Liver (tissue), 9 donors: ENCODE results near the gene CD200R1L. TPM values are rescaled to one million over a fixed set of nuclear protein-coding genes. Genes with fewer than 3 reads are reported as not detected.

Experiments
- DNase-seq: peaks from one replicate; pipeline ENCODE4 v3.0.0-alpha.2; 2017; ENCODE audit warnings: low spot score
- H3K27ac ChIP-seq, 2 donors: one replicate each; pipeline ENCODE4 v1.7.0; 2013; ENCODE audit warnings: inconsistent platforms in 2 of 2, low read length in 2 of 2, control low read depth in 1 of 2, low read depth in 1 of 2, mild to moderate bottlenecking in 1 of 2
- H3K27me3 ChIP-seq, 4 donors: one replicate each; pipeline versions ENCODE4 v1.6.1 to v1.7.0; 2013; ENCODE audit warnings: low read length in 3 of 4, inconsistent platforms in 1 of 4, mild to moderate bottlenecking in 1 of 4, moderate library complexity in 1 of 4; ENCODE audit not compliant: control insufficient read depth in 4 of 4, insufficient read depth in 4 of 4
- H3K36me3 ChIP-seq, 4 donors: one replicate each; pipeline versions ENCODE4 v1.6.1 to v1.7.0; 2013; ENCODE audit warnings: low read length in 3 of 4, mild to moderate bottlenecking in 3 of 4, low read depth in 1 of 4, moderate library complexity in 1 of 4; ENCODE audit not compliant: control insufficient read depth in 4 of 4, insufficient read depth in 3 of 4
- H3K4me1 ChIP-seq, 4 donors: one replicate each; pipeline versions ENCODE4 v1.6.1 to v1.7.0; 2013; ENCODE audit warnings: low read length in 3 of 4, mild to moderate bottlenecking in 3 of 4, moderate library complexity in 1 of 4; ENCODE audit not compliant: control insufficient read depth in 4 of 4, insufficient read depth in 4 of 4
- H3K4me3 ChIP-seq, 3 donors: one replicate each; pipeline versions ENCODE4 v1.6.1 to v1.7.0; 2013; ENCODE audit warnings: low read length in 3 of 3, control low read depth in 1 of 3, low read depth in 1 of 3, mild to moderate bottlenecking in 1 of 3
- H3K9ac ChIP-seq, 2 donors: one replicate each; pipeline ENCODE4 v1.7.0; 2013; ENCODE audit warnings: low read length in 2 of 2, mild to moderate bottlenecking in 2 of 2, moderate library complexity in 2 of 2, control low read depth in 1 of 2, low read depth in 1 of 2
- H3K9me3 ChIP-seq, 4 donors: one replicate each; pipeline versions ENCODE4 v1.6.1 to v1.7.0; 2013; ENCODE audit warnings: low read length in 3 of 4; ENCODE audit not compliant: control insufficient read depth in 4 of 4
- ATF3 ChIP-seq: IDR thresholded peaks from 2 replicates; pipeline ENCODE4 v1.6.1; 2016; ENCODE audit warnings: antibody characterized with exemption
- CTCF ChIP-seq: fragments of 150-350 bp; IDR thresholded peaks from 2 replicates; pipeline ENCODE4 v1.5.1; 2017; ENCODE audit warnings: improper control_type of control experiment, low read depth, low read length; ENCODE audit not compliant: missing input control
- EGR1 ChIP-seq, 2 donors: IDR thresholded peaks; 2 replicates each; pipeline ENCODE4 v1.6.1; 2016 to 2018; ENCODE audit warnings: antibody characterized with exemption in 2 of 2, low read depth in 2 of 2
- FOXA2 ChIP-seq: IDR thresholded peaks from 2 replicates; pipeline ENCODE4 v1.6.1; 2016; ENCODE audit warnings: antibody characterized with exemption
- GABPA ChIP-seq, 2 donors: IDR thresholded peaks in 1 of 2; conservative IDR thresholded peaks in 1 of 2; 2 replicates each; pipeline ENCODE4 v1.6.1; 2016; ENCODE audit warnings: antibody characterized with exemption in 2 of 2, mild to moderate bottlenecking in 1 of 2, moderate library complexity in 1 of 2
- HNF4A ChIP-seq, 2 donors: conservative IDR thresholded peaks; 2 replicates each; pipeline ENCODE4 v1.6.1; 2016; ENCODE audit warnings: antibody characterized with exemption in 2 of 2, mild to moderate bottlenecking in 2 of 2
- JUND ChIP-seq, 2 donors: IDR thresholded peaks; 2 replicates each; pipeline ENCODE4 v1.6.1; 2016; ENCODE audit warnings: antibody characterized with exemption in 2 of 2
- MAX ChIP-seq: IDR thresholded peaks from 2 replicates; pipeline ENCODE4 v1.6.1; 2016; ENCODE audit warnings: antibody characterized with exemption
- NR2F2 ChIP-seq: IDR thresholded peaks from 2 replicates; pipeline ENCODE4 v1.6.1; 2016; ENCODE audit warnings: antibody characterized with exemption
- RAD21 ChIP-seq, 2 donors: IDR thresholded peaks; 2 replicates each; pipeline ENCODE4 v1.6.1; 2016; ENCODE audit warnings: antibody characterized with exemption in 2 of 2, mild to moderate bottlenecking in 2 of 2
- REST ChIP-seq: IDR thresholded peaks from 2 replicates; pipeline ENCODE4 v1.6.1; 2016; ENCODE audit warnings: antibody characterized with exemption, mild to moderate bottlenecking
- SP1 ChIP-seq: IDR thresholded peaks from 2 replicates; pipeline ENCODE4 v1.6.1; 2018; ENCODE audit warnings: antibody characterized with exemption, mild to moderate bottlenecking
- TAF1 ChIP-seq: conservative IDR thresholded peaks from 2 replicates; pipeline ENCODE4 v1.6.1; 2016; ENCODE audit warnings: antibody characterized with exemption, mild to moderate bottlenecking
- YY1 ChIP-seq: IDR thresholded peaks from 2 replicates; pipeline ENCODE4 v1.6.1; 2016; ENCODE audit warnings: antibody characterized with exemption, mild to moderate bottlenecking
- ZBTB33 ChIP-seq: IDR thresholded peaks from 2 replicates; pipeline ENCODE4 v1.6.1; 2016; ENCODE audit warnings: antibody characterized with exemption
- WGBS: extraction: QIAGEN DNeasy Blood & Tissue Kit; methylation state at CpG from one replicate; pipeline ENCODE4 v1.1.7; 2013; 5-methylcytosine and 5-hydroxymethylcytosine counted together
- polyA plus RNA-seq, 2 donors: library from polyadenylated mRNA; stranded (reverse) in 1 of 2; unstranded in 1 of 2; fragments of 200-250 nt in 1 of 2; fragments of >200 nt in 1 of 2; fragmentation: Nextera tagmentation in 1 of 2; extraction: Ambion mirVana in 1 of 2; gene quantifications; one replicate each; pipeline versions ENCODE4 v1.2.1 to v1.2.3, GENCODE V29; 2013 to 2015
- total RNA-seq, 2 donors: library from RNA; depleted of rRNA; stranded (reverse); fragments of >200 nt; gene quantifications; one replicate each; pipeline ENCODE4 v1.2.3, GENCODE V29; 2014
- donor health status: healthy.
- donor health status: healthy.
- donor health status: healthy.
- donor health status: healthy.
- donor health status: healthy.

Gene CD200R1L
- total and polyA plus RNA-seq, 4 donors, result not detected

GRCh38 chr3:112884678-112885290 is 38.1 kb upstream of the CD200R1L start:
- no peak for TF ChIP-seq NR2F2
- TF ChIP-seq CTCF, result no peak
- no peak for TF ChIP-seq ZBTB33
- no peak for TF ChIP-seq YY1
- no peak for TF ChIP-seq RAD21 (IDR thresholded peaks at IDR 0.05)
- no peak for TF ChIP-seq TAF1
- TF ChIP-seq GABPA (IDR thresholded peaks at IDR 0.05 in 1 of 2, conservative IDR thresholded peaks at IDR 0.05 in 1 of 2), result no peak
- no peak for TF ChIP-seq FOXA2
- TF ChIP-seq SP1, result no peak
- no peak for TF ChIP-seq JUND (IDR thresholded peaks at IDR 0.05)
- no peak for TF ChIP-seq ATF3
- TF ChIP-seq REST, result no peak
- no peak for TF ChIP-seq MAX
- TF ChIP-seq EGR1 (IDR thresholded peaks at IDR 0.05; ENCODE audit: low read depth in 2 of 2), result no peak
- Histone ChIP-seq H3K4me1 (no peaks in the 10 kb centered on the region), H3K9ac (no peak overlapping the region), H3K27ac (no peak overlapping the region), H3K36me3 (no peaks in the 10 kb centered on the region), H3K9me3 (no peaks in the 10 kb centered on the region), H3K4me3 (no peak overlapping the region), H3K27me3 (peaks cover 0 to 4% (median 1%) of the 10 kb centered on the region in 4 donors)
- DNase-seq, result no peak
- 69% methylated on average over 4 of the region's 4 CpGs for WGBS

GRCh38 chr3:112881891-112882290 is 35.2 kb upstream of the CD200R1L start:
- TF ChIP-seq HNF4A (conservative IDR thresholded peaks at IDR 0.05) (no peak), FOXA2 (no peak), JUND (IDR thresholded peaks at IDR 0.05) (no peak)

More at GRCh38 chr3:112881891-112882290, 35.2 kb upstream of the CD200R1L start:
- Histone ChIP-seq H3K27me3 (peaks cover 0 to 4% (median 1%) of the 10 kb centered on the region in 4 donors), H3K27ac (no peak overlapping the region), H3K9ac (no peak overlapping the region), H3K36me3 (no peaks in the 10 kb centered on the region), H3K4me1 (no peaks in the 10 kb centered on the region), H3K4me3 (no peak overlapping the region), H3K9me3 (no peaks in the 10 kb centered on the region)
- WGBS, result 72% methylated on average over 4 of the region's 4 CpGs
- DNase-seq, result no peak
